Type B pancreatic cell (in vitro differentiated cells): ENCODE measurements around the gene KCNH8. TPM values are rescaled to one million over a fixed set of nuclear protein-coding genes. Genes with fewer than 3 reads are reported as not detected.

Source experiments
- DNase-seq: peaks from one replicate; pipeline ENCODE4 v3.0.0; 2021; ENCODE audit warnings: mixed read lengths; ENCODE audit not compliant: unreplicated experiment; ENCODE audit errors: extremely low spot score
- H3K27ac Mint-ChIP-seq: 2 replicates; pipeline ENCODE4 v1.8.0; 2021; ENCODE audit warnings: mild to moderate bottlenecking, mixed read lengths
- H3K27me3 Mint-ChIP-seq: 2 replicates; pipeline ENCODE4 v1.8.0; 2021; ENCODE audit warnings: mixed read lengths
- H3K36me3 Mint-ChIP-seq: 2 replicates; pipeline ENCODE4 v1.8.0; 2021; ENCODE audit warnings: mixed read lengths
- H3K4me1 Mint-ChIP-seq: one replicate; pipeline ENCODE4 v1.8.0; 2021; ENCODE audit warnings: mixed read lengths; ENCODE audit not compliant: unreplicated experiment
- H3K4me3 Mint-ChIP-seq: 2 replicates; pipeline ENCODE4 v1.8.0; 2021; ENCODE audit warnings: mild to moderate bottlenecking, mixed read lengths
- H3K9me3 Mint-ChIP-seq: 2 replicates; pipeline ENCODE4 v1.8.0; 2021; ENCODE audit warnings: mixed read lengths
- total RNA-seq: library from RNA; stranded (reverse); gene quantifications from 2 replicates; pipeline ENCODE4 v1.2.1, GENCODE V29; 2021; ENCODE audit warnings: low replicate concordance
- TF ChIP-seq, protein P1 (sequence below): fragments of 200-600 bp; sonication (generic); conservative IDR thresholded peaks from 2 replicates; pipeline ENCODE4 v1.5.0; 2021; ENCODE audit warnings: antibody characterized with exemption, mild to moderate bottlenecking

KCNH8 gene
- total RNA-seq, 1 donor from 2014 or later, result 1.2 TPM

DNA sequence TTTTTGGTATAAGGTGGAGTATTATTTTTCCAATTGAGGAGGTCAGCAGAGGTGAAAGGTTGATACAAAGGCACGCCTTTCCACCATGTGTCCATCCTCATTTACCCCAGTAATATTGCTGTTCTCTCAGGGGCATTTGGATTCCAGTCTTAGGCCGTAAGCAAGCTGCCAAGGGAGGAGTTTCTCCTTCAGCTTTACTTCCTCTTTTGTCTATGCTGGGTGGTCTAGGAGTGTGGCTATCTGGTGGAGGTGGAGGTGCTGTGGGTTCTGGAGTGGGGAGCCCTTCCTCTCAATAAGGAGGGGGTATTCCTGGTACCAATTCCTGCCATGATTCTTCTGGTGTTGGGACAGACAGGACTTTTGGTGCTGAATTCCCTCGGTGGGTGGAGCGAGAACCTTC is 340.6 kb downstream of the KCNH8 start:
- DNase-seq, result no peak
- Mint-ChIP-seq H3K27me3 (no peaks in the 10 kb centered on the region), H3K9me3 (no peaks in the 10 kb centered on the region), H3K36me3 (no peaks in the 10 kb centered on the region), H3K4me3 (no peak overlapping the region), H3K4me1 (peaks cover 4% of the 10 kb centered on the region), H3K27ac (no peak overlapping the region)
- TF ChIP-seq, protein P1, sequence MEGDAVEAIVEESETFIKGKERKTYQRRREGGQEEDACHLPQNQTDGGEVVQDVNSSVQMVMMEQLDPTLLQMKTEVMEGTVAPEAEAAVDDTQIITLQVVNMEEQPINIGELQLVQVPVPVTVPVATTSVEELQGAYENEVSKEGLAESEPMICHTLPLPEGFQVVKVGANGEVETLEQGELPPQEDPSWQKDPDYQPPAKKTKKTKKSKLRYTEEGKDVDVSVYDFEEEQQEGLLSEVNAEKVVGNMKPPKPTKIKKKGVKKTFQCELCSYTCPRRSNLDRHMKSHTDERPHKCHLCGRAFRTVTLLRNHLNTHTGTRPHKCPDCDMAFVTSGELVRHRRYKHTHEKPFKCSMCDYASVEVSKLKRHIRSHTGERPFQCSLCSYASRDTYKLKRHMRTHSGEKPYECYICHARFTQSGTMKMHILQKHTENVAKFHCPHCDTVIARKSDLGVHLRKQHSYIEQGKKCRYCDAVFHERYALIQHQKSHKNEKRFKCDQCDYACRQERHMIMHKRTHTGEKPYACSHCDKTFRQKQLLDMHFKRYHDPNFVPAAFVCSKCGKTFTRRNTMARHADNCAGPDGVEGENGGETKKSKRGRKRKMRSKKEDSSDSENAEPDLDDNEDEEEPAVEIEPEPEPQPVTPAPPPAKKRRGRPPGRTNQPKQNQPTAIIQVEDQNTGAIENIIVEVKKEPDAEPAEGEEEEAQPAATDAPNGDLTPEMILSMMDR, result no peak

DNA sequence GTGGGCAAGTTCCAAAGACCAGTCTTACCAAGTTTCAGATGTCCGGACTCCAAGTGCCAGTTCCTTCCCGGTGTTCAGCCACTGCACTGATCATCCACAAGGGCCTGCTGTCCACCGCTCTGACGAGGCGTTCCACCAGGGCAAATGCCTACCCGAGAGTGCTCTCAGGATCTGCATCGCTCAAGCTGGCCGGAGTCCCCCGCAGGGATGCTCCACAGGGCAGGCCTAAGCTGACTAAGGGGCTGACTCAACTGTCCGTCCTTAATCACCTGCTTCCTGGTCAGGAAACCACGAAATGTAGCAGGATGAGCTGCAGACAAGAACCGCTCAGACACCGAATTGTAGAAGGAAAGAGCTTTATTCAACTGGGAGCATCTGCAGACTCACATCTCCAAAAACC is 341.6 kb downstream of the KCNH8 start:
- Mint-ChIP-seq H3K9me3 (no peaks in the 10 kb centered on the region), H3K4me1 (no peaks in the 10 kb centered on the region), H3K36me3 (no peaks in the 10 kb centered on the region), H3K4me3 (no peak overlapping the region), H3K27ac (no peak overlapping the region), H3K27me3 (no peaks in the 10 kb centered on the region)
- no peak for DNase-seq
- TF ChIP-seq, protein P1, result no peak

DNA sequence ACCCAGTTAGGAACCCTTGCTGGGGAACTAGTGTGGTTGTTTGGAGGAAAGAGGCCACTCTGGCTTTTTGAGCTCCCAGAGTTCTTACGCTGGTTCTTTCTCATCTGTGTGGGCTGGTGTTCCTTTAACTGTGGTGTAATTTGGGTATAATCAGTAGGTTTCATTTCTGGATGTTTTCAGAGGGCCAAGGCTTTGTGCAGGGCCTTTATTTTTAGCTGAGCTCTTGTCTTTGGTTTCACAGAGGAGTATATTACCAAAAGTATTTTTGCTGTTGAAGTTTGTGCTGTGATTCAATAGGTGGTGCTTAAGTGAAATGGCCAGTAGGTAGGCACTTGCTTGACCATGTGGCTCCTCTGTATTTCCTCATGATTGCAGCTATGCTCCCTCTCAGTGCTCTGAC is 357.9 kb downstream of the KCNH8 start:
- Mint-ChIP-seq H3K36me3 (no peaks in the 10 kb centered on the region), H3K9me3 (no peaks in the 10 kb centered on the region), H3K27ac (no peak overlapping the region), H3K4me1 (no peaks in the 10 kb centered on the region), H3K27me3 (no peaks in the 10 kb centered on the region), H3K4me3 (no peak overlapping the region)
- TF ChIP-seq, protein P1, result no peak
- DNase-seq, result no peak

DNA sequence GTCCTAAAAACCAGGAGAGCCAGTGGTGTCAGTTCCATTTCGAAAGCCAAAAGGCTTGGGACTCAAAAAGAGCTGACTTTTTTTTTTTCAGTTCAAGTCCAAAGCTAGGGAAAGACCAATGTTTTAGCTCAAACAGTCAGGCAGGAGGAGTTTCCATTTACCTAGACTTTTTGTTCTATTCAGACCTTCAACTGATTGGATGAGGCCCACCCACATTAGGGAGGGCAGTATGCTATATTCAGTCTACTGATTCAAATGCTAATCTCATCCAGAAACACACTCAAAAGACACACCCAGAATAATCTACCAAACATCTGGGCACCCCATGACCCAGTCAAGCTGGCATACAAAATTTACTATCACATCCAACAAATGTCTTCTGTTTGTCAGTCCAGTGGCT is 374.0 kb downstream of the KCNH8 start:
- Mint-ChIP-seq H3K4me1 (no peaks in the 10 kb centered on the region), H3K9me3 (no peaks in the 10 kb centered on the region), H3K36me3 (no peaks in the 10 kb centered on the region), H3K27me3 (no peaks in the 10 kb centered on the region), H3K4me3 (no peak overlapping the region), H3K27ac (no peak overlapping the region)
- no peak for DNase-seq
- TF ChIP-seq, protein P1, result no peak

DNA sequence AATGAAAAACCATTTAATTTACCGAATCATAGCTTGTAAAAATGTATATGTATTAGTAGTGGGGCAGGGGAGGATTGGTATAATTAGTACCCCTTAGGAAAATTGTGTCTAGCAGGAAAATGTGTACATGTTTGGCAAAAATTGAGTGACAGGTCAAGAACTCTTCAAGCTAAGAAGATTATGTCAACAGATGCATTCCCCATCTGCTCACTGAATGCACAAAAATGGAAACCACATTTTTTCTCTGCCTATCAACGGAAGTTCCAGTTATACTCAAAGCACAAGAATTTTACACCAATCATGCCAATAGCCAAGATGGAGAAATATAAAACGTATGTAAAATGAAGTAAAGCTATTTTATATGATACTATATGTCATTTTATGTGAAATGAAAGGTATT is 377.8 kb downstream of the KCNH8 start:
- TF ChIP-seq, protein P1, result no peak
- Mint-ChIP-seq H3K4me1 (no peaks in the 10 kb centered on the region), H3K27me3 (no peaks in the 10 kb centered on the region), H3K4me3 (no peak overlapping the region), H3K36me3 (no peaks in the 10 kb centered on the region), H3K27ac (no peak overlapping the region), H3K9me3 (no peaks in the 10 kb centered on the region)
- no peak for DNase-seq

DNA sequence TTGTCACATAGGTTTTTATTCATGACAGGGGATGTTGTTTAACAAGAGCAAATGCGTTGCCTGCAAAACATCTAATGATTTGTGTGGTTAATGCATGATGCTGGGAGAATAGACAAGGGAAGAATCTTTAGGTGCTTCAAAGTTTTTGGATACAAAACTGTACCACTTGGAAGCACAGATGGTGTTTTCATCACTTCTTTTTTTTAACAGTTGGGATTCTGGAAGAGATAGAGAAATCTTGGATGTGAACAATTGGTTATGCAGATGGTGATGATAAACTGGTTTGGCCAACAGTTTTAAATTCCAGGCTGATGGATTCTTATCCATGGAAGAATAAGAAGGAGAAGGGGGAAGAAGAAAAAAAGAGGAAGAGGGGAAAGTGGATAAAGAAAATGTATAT is 379.4 kb downstream of the KCNH8 start:
- TF ChIP-seq, protein P1, result no peak
- Mint-ChIP-seq H3K36me3 (no peaks in the 10 kb centered on the region), H3K4me3 (no peak overlapping the region), H3K4me1 (no peaks in the 10 kb centered on the region), H3K27ac (no peak overlapping the region), H3K27me3 (no peaks in the 10 kb centered on the region), H3K9me3 (no peaks in the 10 kb centered on the region)
- no peak for DNase-seq
